OCI-M2 (cell line): ENCODE results near the gene DIRAS1.

ENCODE experiments used
- DNase-seq: peaks from one replicate; lab custom pipeline; 2025; ENCODE audit not compliant: unreplicated experiment; lab: John Stamatoyannopoulos, UW

DIRAS1 gene, protein sequence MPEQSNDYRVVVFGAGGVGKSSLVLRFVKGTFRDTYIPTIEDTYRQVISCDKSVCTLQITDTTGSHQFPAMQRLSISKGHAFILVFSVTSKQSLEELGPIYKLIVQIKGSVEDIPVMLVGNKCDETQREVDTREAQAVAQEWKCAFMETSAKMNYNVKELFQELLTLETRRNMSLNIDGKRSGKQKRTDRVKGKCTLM

DNA sequence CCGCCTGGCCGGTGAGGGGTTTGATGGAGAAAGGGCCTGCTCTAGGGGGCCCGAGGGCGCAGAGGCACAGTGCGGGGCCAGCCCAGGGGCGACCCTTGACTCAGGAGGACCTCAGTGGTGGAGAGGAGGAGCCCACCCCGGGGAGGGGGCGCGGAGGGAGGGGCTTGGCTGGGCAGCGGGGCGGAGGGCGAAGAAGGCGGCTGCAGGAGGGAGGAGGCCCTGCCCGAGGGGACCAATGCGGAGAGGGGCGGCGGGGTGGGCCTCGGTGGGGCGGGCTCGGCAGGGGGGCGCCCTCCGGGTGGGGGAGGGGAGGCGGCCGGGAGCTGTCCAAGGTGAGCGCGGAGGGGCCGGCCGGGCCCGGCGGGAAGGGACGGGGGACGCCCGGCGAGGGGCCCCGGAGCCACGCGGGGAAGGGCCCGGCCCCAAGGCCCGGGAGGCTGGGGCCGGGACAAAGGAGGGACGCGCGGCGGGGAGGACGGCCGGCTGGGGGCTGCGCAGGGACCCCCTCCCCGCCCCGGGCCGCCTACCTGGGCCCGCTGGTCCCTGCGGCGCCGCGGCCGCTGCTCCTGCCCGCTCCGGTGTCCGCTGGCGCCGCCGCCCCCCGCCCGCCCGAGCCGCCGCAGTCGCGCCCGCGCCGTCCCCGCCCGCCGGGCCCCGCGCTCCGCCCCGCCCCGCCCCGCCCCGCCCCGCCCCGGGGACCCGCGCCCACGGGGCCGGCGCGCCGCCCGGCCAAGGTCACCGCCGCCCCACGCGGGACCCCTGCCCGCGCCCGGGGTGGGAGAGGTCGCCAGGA is at the start of gene DIRAS1:
TSS of gene DIRAS1 (minus strand) at position 596 of the 793 bp plus-strand sequence. CDS start 3,566 bp downstream, outside the sequence.
- no peak for DNase-seq

DNA sequence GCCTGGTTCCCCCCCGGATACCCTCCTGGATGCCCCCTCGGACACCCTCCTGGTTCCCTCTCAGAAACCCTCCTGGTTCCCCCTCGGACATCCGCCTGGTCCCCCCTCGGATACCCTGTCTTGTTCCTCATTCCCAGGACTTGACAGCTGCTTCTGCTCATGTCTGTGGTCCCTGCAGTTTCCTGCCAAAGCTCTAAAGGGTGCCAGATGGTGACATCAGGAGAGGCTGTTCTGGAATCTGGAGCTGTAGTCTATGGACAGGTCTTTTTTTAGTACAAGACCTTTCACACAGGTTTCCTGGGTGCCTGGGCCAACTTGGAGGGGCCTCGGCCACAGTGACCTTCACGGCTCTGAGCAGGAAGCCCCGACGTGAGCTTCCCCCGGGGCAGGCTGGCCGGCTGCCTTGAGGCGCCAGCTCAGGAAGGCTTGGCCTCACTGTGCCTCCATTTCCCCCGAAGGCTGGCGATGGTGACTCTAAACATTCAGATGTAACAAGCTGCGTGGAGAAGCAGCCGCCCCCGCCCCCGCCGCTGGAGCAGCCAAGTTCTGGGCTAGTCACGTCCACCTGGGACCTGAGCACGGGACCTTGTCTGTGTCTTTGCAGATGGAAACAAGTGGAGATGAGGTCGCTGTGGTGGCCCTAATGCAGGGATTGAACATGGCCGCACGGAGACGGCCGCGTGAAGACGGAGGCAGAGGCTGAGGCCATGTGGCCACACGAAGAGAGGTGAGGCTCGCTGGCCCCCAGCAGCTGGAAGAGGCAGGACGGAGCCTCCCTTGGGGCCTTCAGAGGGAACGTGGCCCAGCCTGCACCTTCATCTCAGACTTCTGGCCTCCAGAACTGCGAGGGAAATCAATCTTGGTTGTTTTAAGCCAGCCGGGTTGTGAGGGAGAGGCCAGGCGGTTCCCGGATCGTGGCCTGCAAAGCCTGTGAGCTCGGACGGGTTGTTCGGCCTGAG is 49.2 kb upstream of the DIRAS1 start:
- DNase-seq, result no peak

DNA sequence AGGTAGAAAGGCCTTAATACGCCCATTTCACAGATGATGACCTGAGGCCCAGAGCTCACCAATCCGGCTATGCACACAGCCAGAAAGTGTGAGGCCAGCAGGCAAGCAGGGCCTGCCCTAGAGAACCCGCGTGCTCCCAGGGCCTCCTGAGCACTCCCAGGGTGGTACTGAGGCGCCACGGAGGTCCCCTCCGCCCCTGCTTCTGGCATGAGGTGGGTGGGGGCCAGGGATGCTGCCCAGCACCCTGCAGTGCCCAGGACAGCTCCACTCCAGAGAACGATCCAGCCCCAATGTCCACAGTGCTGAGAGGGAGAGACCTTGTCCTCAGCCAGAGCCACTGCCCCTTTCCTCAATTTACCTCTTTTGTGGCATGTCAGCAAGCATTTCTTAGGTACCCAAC is 48.0 kb upstream of the DIRAS1 start:
- DNase-seq, result no peak

DNA sequence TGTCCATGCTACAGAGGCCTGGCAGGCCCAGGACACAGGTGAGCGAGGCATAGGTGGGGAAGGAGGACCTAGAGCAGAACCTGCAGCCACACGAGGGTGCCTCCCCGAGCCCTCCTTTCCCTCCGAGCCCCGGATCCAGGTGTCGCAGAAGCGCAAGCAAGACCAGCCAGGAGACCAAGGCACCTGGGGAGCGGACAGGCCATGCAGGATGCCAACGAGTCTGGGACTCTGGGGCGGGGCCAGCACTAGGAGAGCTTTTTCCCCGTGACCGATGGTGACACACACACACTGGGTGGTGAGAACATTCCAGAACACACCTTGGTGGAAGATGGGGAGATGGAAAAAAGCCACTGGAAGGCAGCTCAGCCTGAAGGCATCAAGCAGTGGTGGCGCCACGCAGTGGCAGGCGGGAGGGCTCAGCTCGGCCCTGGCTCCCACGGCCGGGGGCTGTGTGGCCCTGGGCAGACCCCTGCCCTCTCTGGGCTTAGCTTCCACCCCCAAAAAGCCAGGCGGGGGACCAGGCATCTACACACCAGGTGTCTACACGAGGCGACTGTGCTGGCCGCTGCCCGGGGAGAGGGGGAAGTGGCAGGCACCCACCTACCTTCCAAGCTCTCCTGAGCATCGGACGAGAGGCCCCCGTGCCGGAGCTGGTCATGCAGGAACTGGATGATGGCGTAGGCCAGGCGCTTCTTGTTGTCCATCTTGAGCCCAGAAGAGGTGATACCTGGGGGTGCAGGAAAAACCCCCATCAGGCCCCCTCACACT is 47.4 kb upstream of the DIRAS1 start:
- DNase-seq, result no peak

DNA sequence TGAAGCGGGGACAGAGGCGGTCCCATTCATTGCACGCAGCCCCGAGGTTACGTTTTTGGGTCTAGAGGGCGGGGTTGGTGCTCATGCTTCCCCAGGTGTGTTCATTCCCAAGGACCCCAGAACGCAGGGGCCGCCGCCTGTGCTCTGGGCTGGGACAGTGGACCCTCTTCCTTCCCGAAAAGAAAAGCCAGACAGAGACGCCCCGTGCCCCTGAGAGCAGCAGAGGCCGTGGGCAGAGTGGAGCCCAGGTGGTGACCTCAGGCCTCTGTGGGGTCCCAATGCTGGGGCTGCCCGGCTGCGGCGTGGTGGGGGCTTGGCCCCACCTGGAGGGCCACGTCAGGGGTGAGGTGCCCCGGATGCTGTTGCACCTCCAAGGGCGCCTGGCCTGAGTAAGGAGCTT is 46.5 kb upstream of the DIRAS1 start:
- no peak for DNase-seq

DNA sequence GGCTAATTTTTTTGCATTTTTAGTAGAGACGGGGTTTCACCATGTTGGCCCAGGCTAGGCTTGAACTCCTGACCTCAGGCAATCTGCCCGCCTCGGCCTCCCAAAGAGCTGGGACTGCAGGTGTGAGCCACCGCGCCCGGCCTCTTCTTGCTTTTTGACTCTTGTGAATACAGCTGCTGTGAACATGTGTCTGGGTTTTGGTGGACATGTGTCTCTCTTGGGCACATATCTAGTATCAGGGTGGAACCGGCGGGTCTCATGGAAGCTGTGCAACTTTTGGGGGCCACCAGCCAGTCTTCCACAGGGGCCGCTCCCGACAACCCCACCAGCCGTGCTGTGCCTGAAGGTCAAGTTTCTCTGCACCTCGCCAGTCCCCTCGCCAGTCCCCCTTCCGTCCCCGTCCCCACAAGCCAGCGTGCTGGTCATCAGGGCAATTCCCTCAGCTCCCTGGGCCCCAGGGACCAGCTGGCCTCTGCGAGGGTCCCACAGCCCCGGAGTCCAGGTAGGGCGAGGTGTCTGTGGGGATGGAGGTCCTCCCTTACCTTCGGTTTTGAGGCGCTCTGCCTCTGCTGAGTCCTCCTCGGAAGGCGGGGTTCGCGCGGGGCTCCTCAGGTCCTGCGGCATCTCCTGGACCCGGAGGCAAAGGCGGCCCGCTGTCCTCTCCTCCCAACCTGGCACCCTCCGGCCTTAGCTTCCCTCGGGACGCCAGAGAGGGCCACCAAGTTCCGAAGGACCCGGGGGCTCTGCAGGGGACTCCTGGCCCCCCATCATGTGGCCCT is 45.6 kb upstream of the DIRAS1 start:
- no peak for DNase-seq

DNA sequence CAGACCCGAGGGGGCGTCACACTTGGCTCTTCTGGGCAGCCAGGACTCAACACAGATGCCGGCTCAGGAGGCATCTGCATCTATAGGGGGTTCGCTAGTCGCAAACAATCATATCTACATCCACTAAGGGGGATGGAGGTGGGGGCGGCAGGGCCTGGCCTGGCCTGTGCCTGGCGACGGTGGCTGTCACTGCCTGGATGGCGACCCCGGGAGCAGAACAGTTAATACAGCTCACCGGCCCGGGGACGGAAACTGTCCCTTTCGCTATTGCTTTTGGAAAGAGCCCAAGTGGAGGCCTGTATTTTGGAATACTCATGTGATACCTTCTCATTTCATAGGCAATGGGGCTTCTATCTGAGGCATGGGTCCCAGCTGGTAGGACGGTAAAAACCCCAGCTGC is 44.2 kb upstream of the DIRAS1 start:
- no peak for DNase-seq

DNA sequence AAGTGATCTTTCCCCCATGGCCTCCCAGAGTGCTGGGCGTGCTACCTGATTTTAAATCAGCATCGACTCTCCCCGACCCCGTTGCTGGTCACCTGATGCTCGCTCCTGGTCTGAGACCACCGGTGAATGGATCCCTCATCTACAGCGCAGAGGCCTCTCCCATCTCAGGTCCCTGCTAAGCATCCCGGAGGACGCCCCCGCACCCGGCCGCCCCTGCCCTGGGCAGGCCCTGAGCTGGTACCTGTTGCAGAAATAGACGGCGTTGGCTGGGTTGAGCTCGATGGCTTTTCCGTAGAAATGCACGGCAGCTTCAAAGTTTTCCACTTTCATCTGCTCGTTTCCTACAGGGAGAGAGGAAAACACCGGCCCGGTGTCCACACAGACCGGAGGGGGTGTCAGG is 43.8 kb upstream of the DIRAS1 start:
- no peak for DNase-seq

DNA sequence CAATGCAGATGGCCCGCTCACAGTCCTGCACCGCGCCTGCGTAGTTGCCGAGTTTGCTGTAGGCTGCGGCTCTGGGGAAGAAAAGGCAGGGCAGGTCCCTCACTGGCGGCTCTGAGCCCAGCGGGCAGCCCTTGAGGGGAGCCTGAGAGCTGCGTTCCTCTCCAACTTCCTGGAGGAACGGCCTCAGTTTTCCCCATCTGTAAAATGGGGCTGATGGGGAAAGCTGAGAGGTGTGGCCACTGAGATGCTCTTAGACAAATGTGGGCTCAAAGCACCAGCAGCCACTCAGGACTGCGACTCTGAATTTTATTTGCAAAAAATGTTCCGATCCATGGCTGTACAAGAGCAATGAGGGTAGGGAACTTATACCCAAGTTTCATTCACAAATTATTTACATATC is 42.5 kb upstream of the DIRAS1 start:
- no peak for DNase-seq

DNA sequence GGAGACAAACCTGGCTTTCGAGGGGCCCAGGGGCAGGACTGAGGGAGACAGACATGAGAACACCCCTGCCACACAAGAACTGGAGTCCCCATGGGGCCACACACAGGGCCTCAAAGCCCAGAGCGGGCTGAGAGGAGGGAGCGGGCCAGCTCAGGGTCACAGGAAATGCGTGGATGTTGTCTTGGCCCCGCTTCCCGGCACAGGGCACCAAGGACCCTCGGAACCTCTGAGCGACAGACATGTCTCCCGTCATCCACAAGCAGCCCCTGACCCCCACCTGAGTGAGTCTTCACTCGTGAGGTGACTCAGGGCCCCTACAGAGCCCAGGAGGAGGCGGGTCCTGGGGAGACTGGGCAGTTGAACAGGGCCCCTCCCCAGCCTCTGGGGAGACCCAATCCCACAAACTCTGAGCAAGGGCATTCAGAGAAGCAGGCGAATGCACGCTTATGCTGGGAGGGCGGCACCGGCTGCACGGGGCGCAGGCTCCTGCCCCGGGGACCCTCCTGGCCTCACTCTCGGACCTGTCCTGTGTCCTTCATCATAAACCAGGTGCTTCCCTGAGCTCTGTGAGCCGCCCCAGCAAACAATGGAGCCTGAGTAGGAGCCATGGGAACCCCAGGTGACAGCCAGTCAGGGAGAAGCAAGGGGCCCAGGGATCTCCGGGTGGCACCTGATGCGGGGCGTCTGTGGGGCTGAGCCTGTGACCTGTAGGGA is 41.8 kb upstream of the DIRAS1 start:
- no peak for DNase-seq

DNA sequence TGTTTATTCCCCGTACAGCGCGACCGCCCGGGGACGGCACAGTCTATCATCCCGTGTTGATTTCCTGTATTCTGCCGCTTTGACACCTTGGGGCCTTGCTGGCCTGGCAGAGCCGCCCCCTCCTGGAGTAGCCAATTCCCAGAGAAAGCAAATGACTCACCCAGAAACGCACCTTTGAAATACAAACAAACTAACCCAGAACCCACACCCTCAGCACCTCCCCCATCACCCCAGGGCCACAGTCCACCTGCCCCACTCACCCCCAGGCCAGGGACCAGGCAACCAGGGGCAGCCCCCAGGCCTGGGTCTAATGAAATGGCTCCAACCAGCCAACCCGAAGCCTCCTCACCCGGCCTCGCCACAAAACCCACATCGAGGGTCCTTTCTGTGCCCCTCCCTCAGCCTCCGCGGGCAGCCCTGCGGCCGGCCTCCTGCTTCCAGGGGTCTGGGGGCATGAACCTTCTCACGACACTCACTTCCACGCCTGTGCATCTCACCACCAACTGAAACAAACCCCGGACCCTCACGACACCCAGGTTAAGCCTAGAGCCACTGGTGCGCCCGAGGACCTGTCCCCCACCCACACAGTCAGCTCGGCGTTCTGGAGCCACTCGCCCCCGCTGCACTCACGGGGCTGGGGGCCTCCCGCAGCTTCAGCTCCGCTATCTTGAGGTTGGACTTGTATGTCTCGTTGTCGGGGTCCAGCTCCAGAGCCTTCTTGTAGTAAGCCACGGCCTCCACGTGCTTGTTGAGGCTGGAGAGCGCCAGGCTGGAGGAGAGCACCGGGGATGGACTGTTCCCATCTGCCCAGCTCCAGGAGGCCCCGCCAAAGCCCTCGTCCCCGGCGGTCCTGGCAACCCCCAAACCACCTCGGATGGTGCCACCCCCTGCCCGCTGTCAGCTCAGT is 41.0 kb upstream of the DIRAS1 start:
- no peak for DNase-seq

DNA sequence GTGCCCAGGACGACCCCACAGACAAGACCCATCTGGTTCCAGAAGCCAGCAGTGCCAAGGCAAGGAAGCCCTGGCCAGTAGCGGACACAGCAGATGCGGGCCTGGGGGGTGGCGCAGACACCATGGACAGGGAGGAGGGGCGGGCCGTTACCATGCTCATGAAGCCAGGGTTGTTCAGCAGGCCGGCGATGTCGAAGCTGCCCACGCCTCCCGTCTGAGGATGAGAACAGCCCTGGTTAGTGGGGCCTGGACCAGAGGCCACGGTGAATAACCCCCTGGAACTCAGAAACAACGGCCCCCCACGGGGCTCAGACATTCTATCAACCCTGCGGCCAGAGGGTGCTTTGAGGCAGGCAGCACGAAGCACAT is 40.1 kb upstream of the DIRAS1 start:
- DNase-seq, result no peak

DNA sequence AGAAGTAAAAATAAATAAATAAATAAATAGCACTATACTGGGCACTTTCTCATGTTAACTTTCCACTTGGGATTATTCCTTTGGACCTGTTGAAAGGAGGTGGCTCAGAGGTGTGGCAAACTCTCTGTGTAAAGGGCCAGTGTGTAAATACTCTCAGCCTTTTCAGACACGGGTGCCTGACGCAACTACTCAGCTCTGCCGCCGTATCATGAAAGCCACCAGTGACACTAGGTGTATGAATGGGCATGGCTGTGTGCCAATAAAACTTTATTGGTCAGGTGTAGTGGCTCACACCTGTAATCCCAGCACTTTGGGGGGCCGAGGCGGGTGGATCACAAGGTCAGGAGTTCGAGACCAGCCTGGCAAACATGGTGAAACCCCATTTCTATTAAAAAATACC is 38.8 kb upstream of the DIRAS1 start:
- DNase-seq, result no peak

DNA sequence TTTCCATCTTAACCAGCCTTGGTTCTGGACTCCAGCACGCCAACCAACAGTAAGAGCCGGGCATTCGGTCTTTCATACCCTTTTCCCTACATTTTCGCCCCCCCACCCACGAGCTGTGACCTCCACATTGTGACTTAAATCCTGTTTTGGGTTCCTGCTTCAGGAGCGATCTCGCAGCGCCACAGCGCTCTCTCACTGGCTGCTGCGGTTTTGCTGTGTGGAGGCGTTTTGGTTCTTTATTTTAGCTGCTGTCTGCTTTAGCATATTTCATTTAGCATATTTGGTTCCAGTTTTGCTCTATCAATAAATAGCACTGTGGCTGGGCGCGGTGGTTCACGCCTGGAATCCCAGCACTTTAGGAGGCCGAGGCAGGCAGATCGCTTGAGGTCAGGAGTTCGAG is 38.2 kb upstream of the DIRAS1 start:
- no peak for DNase-seq

DNA sequence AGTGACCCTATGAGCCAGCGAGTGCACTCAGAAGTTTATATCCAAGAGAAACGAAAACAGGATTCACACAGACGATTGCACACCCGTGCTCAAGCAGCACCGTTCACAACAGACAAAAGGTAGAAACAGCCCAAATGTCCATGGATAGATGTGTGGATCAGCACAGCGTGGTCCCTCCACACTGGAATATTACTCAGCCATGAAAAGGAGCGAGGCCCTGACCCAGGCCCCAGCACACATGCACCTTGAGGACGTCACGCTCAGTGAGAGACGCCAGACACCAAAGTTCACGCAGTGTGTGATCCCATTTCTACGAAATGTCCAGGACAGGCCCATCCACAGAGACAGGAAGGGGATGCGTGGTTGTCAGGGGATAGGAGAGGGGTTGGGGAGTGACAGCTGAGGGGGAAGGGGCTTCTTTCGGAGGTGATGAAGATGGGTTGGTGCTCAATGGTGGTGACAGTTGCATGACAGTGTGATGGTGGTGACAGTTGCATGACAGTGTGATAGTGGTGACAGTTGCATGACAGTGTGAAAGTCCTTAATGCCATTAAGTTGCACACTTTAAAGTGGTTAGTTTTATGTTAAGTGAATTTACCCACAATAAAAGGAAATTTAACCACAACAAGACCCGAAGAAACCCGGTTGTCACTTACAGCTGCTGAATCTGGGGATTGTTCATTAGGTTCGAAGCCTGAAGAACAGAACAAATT is 37.6 kb upstream of the DIRAS1 start:
- no peak for DNase-seq

DNA sequence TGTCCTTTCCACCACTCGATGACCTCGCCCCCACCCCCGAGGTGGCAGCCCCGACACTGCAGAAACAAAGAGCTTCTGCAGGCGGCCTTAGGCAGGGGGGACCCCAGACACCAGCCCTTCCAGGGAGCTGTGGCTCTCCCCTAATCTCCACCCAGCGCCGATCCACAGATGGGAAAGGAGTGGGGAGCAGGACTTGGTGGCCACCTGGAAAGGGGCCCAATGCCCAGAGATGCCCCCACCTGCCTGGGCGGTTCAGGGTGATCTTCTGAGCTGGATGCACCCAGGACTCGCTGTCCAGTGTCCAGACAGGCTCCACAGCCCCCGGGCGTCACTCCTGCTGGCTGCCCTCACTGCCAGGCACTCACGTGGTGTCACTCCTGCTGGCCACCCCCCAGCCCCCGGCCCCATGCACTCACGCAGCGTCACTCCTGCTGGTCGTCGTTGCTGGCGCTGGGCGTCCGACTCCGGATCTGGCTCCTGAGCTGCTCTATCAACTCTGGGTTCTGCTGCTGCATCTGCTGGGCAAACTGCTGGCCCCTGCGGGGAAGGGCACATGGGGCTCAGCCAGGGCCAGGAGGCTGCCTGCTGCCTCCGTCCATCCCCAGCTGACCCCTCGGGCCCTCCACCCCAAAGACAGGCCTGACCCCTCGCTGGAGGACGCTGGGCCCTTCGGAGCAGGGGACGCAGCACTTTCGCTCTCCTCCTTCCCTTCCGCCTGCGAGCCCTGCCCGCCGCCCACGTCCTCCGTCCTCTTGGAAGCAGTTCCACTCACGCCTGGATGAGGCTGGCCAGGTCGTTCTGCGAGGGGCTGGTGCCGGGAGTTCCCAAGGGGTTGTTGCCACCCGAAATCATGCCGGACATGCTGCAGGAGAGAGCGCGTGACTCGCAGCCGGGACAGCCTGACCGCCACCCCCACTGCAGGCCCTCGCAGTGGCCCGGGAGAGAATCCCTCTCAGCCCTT is 36.0 kb upstream of the DIRAS1 start:
- no peak for DNase-seq

DNA sequence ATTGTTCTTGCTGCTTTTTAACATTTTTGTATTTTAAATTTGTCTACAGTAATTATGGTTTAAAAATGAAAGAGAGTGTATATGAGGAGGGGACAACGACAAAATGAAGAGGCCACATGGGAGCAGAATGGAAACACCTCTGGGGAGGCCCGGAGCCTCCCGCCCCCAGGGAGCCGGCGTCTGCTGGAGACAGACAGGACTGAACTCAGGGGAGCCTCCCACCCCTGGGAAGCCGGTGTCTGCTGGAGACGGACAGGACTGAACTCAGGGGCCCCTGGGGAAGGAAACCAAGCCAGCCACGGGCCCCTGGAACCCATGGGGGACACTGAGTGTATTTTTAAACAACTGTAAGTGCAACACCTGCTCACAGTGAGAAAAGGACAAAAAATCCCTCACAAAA is 35.3 kb upstream of the DIRAS1 start:
- DNase-seq, result no peak
